Activated T-cell treated with anti-CD3 and anti-CD28 coated beads, Interleukin-2, amount 50 U/mL, for 24 hours (primary cell): ENCODE data around the gene PLS1.
"Not testable (repeated sequence)": the region's sequence is repeated elsewhere in the genome, so short reads cannot be mapped to it uniquely, and the experiment has no call there.

Source experiments
- DNase-seq: peaks from one replicate; pipeline ENCODE4 v3.0.0-alpha.2; 2020
- H3K27ac Mint-ChIP-seq: 2 replicates; pipeline ENCODE4 v1.8.0; 2020; ENCODE audit warnings: mild to moderate bottlenecking, mixed read lengths
- H3K27me3 Mint-ChIP-seq: 2 replicates; pipeline ENCODE4 v1.8.0; 2020; ENCODE audit warnings: mixed read lengths
- H3K36me3 Mint-ChIP-seq: 2 replicates; pipeline ENCODE4 v1.8.0; 2020; ENCODE audit warnings: low read depth, mixed read lengths
- H3K4me1 Mint-ChIP-seq: 2 replicates; pipeline ENCODE4 v1.8.0; 2020; ENCODE audit warnings: low read depth, mixed read lengths
- H3K4me3 Mint-ChIP-seq: 2 replicates; pipeline ENCODE4 v1.8.0; 2020; ENCODE audit warnings: mild to moderate bottlenecking, moderate library complexity, mixed read lengths
- H3K9me3 Mint-ChIP-seq: 2 replicates; pipeline ENCODE4 v1.8.0; 2020; ENCODE audit warnings: mixed read lengths

The PLS1 gene

DNA sequence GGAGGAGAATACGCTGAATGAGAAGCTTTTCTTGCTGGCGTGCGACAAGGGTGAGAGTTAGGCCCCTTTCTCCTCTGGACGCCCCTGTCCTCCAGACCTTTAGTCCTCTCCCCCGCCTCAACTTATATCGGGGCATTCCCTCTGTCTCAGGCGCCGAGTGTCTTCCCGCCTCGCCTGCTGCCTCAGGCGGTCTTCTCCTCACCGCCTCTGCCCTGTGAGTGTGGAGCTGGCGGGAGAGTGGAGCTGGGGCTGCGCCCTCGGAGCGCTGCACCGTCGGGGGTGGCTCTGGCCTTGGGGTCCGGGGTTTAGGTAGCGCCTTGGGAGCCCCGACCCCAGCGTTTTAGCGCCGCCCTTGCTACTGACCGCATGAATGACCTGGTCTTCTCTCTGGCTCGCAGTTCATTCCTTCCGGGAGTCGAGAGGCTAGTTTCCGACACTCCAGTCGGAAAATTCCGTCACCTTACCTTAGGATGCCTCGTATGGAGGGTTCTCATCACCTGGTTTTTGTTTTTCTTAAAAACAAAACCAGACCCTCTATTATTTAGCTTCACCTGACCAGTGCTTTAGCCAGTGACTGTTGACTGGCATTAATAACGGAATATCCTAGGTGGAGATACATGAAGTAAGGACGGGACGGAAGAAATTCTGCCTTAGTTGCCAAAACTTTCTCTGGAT is 128.6 kb downstream of the PLS1 start:
- Mint-ChIP-seq H3K27ac (peak overlapping the region; percentile 74), H3K9me3 (no peaks in the 10 kb centered on the region), H3K4me1 (peaks cover 12% of the 10 kb centered on the region), H3K36me3 (peaks cover 4% of the 10 kb centered on the region), H3K27me3 (peaks cover 39% of the 10 kb centered on the region), H3K4me3 (peak overlapping the region; percentile 85)
- no peak for DNase-seq

DNA sequence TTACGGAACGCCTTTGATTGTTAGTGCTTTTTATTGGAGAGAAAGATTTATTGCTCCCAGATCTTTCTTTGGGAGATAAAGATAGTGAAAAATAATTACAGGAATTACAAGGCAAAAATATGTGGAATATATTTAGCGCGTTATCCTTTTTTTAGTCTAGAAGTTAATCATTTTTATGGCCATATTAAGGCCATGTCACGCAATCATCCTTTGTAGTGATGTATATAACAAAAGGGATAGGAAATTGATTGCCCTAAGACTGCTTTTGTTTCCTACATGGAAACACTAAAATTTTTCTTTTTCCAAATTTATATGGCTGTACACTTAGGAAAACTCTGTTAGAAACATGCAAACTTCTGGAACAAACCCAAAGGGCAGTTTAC is 129.2 kb downstream of the PLS1 start:
- Mint-ChIP-seq H3K36me3 (peaks cover 4% of the 10 kb centered on the region), H3K9me3 (no peaks in the 10 kb centered on the region), H3K27ac (no peak overlapping the region), H3K27me3 (peaks cover 37% of the 10 kb centered on the region), H3K4me3 (peak overlapping the region; percentile 85), H3K4me1 (peaks cover 12% of the 10 kb centered on the region)
- DNase-seq = no peak

DNA sequence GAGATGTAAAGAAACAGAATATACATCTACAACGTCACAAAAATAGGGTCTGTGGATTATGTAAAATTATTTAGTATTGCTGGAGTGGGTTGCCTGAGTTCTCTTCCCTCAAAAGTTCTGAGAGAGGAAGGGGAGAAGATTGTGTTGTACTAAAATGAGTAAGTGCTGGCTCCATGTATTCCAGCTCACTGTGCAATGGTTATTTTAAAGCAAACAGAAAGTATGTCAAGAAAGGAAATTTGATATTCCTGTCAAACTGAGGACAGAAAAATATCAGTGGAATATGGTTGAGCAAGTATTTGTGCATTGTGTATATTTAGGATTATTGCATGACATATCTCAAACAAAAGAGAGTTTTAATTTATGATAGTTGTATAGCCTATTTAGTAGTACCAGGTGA is 129.8 kb downstream of the PLS1 start:
- peaks cover 4% of the 10 kb centered on the region for H3K36me3 Mint-ChIP-seq
- peaks cover 30% of the 10 kb centered on the region for H3K27me3 Mint-ChIP-seq
- no peak overlapping the region for H3K4me3 Mint-ChIP-seq
- no peak for DNase-seq
- no peak overlapping the region for H3K27ac Mint-ChIP-seq
- peaks cover 12% of the 10 kb centered on the region for H3K4me1 Mint-ChIP-seq
- H3K9me3 Mint-ChIP-seq = no peaks in the 10 kb centered on the region

DNA sequence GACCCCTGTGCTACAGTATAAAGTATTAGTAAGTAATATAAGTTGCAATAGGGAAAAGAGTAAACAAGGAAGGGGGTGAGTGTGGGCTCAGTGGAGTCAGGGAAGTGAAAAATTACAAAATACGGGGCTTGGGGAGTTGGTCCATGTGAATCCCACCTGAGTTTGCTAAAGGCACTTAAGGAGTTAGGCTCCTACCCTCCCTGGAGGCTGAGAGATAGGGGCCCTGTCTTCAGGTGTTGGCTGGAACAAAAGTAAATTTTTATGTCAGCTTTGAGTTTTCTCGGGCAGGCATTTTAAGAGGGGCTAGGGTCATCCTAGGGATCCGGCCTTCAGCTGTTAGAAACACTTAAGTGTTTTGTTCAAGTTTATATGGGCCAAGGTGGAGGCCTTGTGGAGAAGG is 135.9 kb downstream of the PLS1 start:
- DNase-seq = no peak
- Mint-ChIP-seq H3K36me3 (no peaks in the 10 kb centered on the region), H3K4me1 (no peaks in the 10 kb centered on the region), H3K27ac (no peak overlapping the region), H3K9me3 (no peaks in the 10 kb centered on the region), H3K4me3 (no peak overlapping the region), H3K27me3 (no peaks in the 10 kb centered on the region)

GRCh38 chr3:142734834-142735233 is 138.6 kb downstream of the PLS1 start:
- no peak for DNase-seq
- Mint-ChIP-seq H3K36me3 (no peaks in the 10 kb centered on the region), H3K27me3 (no peaks in the 10 kb centered on the region), H3K27ac (no peak overlapping the region), H3K4me1 (no peaks in the 10 kb centered on the region), H3K4me3 (no peak overlapping the region), H3K9me3 (no peaks in the 10 kb centered on the region)

DNA sequence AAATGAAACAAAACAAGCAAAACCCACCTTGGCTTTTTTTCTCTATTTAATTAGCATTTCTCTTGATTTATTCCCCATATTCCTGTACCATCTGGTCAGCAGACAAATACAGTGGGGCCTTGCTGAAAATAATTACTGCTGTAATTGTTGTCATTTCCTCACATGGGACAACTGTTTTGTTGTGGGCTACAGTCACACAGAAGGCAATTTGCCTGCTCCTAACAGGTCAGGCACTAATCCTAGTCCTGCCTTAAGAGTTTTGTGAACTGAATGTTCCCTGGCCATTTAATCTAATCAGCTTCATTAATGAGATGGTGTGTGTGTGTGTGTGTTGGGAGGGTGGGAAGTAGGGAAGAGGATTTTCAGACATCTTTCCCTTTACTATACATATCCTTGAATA is 139.3 kb downstream of the PLS1 start:
- Mint-ChIP-seq H3K36me3 (no peaks in the 10 kb centered on the region), H3K27ac (no peak overlapping the region), H3K4me1 (no peaks in the 10 kb centered on the region), H3K4me3 (no peak overlapping the region), H3K9me3 (no peaks in the 10 kb centered on the region), H3K27me3 (no peaks in the 10 kb centered on the region)
- DNase-seq = no peak

- Mint-ChIP-seq H3K4me3 (no peak overlapping the region), H3K27ac (no peak overlapping the region), H3K36me3 (no peaks in the 10 kb centered on the region), H3K4me1 (no peaks in the 10 kb centered on the region), H3K27me3 (no peaks in the 10 kb centered on the region), H3K9me3 (no peaks in the 10 kb centered on the region)
- DNase-seq = no peak
Observed at GRCh38 chr3:142738396-142738795, 142.2 kb downstream of the PLS1 start.

- no peaks in the 10 kb centered on the region for H3K4me1 Mint-ChIP-seq
- H3K27ac Mint-ChIP-seq = no peak overlapping the region
- no peaks in the 10 kb centered on the region for H3K9me3 Mint-ChIP-seq
- DNase-seq = no peak
- peaks cover 18% of the 10 kb centered on the region for H3K36me3 Mint-ChIP-seq
- no peaks in the 10 kb centered on the region for H3K27me3 Mint-ChIP-seq
- H3K4me3 Mint-ChIP-seq = no peak overlapping the region
Observed at GRCh38 chr3:142746646-142747045, 150.5 kb downstream of the PLS1 start.

DNA sequence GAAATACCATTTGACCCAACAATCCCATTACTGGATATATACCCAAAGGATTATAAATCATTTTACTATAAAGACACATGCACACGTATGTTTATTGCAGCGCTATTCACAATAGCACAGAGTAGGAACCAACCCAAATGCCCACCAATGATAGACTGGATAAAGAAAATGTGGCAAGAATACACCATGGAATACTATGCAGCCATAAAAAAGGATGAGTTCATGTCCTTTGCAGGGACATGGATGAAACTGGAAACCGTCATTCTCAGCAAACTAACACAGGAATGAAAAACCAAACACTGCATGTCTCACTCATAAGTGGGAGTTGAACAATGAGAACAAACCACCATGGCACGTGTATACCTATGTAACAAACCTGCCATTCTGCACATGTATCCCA is 154.3 kb downstream of the PLS1 start:
- H3K36me3 Mint-ChIP-seq = peaks cover 18% of the 10 kb centered on the region
- H3K4me3 Mint-ChIP-seq, H3K27ac Mint-ChIP-seq, H3K4me1 Mint-ChIP-seq, DNase-seq, H3K9me3 Mint-ChIP-seq, H3K27me3 Mint-ChIP-seq: not testable (repeated sequence)

GRCh38 chr3:142752605-142753004 is 156.4 kb downstream of the PLS1 start:
- H3K4me3 Mint-ChIP-seq, H3K27me3 Mint-ChIP-seq, H3K4me1 Mint-ChIP-seq: not testable (repeated sequence)

DNA sequence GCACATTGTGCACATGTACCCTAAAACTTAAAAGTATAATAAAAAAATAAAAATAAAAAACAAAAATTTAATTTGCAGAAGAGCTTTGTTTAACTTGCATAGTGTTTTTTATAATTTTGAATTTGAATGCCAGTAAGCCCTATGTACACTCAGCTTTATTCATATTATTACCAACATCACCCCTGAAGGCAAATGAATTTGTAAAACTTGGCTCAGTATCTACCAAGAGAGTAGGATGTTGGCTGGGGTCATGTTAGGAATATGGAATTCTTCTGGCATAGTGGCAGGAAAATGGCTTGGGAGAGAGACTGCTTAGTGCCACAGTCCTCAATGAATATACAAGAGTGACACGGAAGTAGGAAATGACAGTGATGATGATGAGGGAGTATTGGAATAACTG is 158.3 kb downstream of the PLS1 start:
- no peak overlapping the region for H3K27ac Mint-ChIP-seq
- H3K4me1 Mint-ChIP-seq = no peaks in the 10 kb centered on the region
- no peaks in the 10 kb centered on the region for H3K9me3 Mint-ChIP-seq
- no peak for DNase-seq
- no peaks in the 10 kb centered on the region for H3K27me3 Mint-ChIP-seq
- H3K36me3 Mint-ChIP-seq = peaks cover 10% of the 10 kb centered on the region
- no peak overlapping the region for H3K4me3 Mint-ChIP-seq

More at GRCh38 chr3:142752605-142753004, 156.4 kb downstream of the PLS1 start:
- H3K36me3 Mint-ChIP-seq = peaks cover 18% of the 10 kb centered on the region
- not testable (repeated sequence) for H3K27ac Mint-ChIP-seq, DNase-seq, H3K9me3 Mint-ChIP-seq
